Measurements from ENCODE around the gene OR51E1.

OR51E1 gene

GRCh38 chr11:4662876-4663275 is 19.1 kb downstream of the OR51E1 start:
- Histone ChIP-seq H3K4me1 (no peaks in the 10 kb centered on the region), H3K27me3 (no peaks in the 10 kb centered on the region), H3K9me3 (no peaks in the 10 kb centered on the region), H3K4me3 (ENCODE audit: low read depth, low read length) (no peak overlapping the region), H3K36me3 (no peaks in the 10 kb centered on the region)
- no peak for TF ChIP-seq CTCF (IDR thresholded peaks at IDR 0.05; ENCODE audit: low read depth, low read length)
- no peak for DNase-seq

GRCh38 chr11:4664183-4664582 is 20.4 kb downstream of the OR51E1 start:
- no peaks in the 10 kb centered on the region for H3K4me1 ChIP-seq
- TF ChIP-seq CTCF (IDR thresholded peaks at IDR 0.05; ENCODE audit: low read depth, low read length), result no peak
- H3K9me3 ChIP-seq, result no peaks in the 10 kb centered on the region
- no peaks in the 10 kb centered on the region for H3K36me3 ChIP-seq
- H3K27me3 ChIP-seq, result no peaks in the 10 kb centered on the region
- no peak overlapping the region for H3K4me3 ChIP-seq (ENCODE audit: low read depth, low read length)
- DNase-seq, result no peak

- Histone ChIP-seq H3K36me3 (no peaks in the 10 kb centered on the region), H3K4me3 (ENCODE audit: low read depth, low read length) (no peak overlapping the region), H3K9me3 (no peaks in the 10 kb centered on the region), H3K27me3 (no peaks in the 10 kb centered on the region), H3K4me1 (no peaks in the 10 kb centered on the region)
- no peak for TF ChIP-seq CTCF (IDR thresholded peaks at IDR 0.05; ENCODE audit: low read depth, low read length)
- no peak for DNase-seq
Observed at GRCh38 chr11:4664786-4665185, 21.0 kb downstream of the OR51E1 start.

- Histone ChIP-seq H3K27me3 (no peaks in the 10 kb centered on the region), H3K4me1 (no peaks in the 10 kb centered on the region), H3K9me3 (no peaks in the 10 kb centered on the region), H3K4me3 (ENCODE audit: low read depth, low read length) (no peak overlapping the region), H3K36me3 (no peaks in the 10 kb centered on the region)
- DNase-seq, result no peak
- no peak for TF ChIP-seq CTCF (IDR thresholded peaks at IDR 0.05; ENCODE audit: low read depth, low read length)
Observed at GRCh38 chr11:4665424-4665823, 21.6 kb downstream of the OR51E1 start.

GRCh38 chr11:4671741-4672140 is 28.0 kb downstream of the OR51E1 start:
- H3K4me3 ChIP-seq (ENCODE audit: low read depth, low read length), result no peak overlapping the region
- no peaks in the 10 kb centered on the region for H3K27me3 ChIP-seq
- DNase-seq, result no peak
- no peak for TF ChIP-seq CTCF (IDR thresholded peaks at IDR 0.05; ENCODE audit: low read depth, low read length)
- H3K4me1 ChIP-seq, result no peaks in the 10 kb centered on the region
- no peaks in the 10 kb centered on the region for H3K9me3 ChIP-seq
- no peaks in the 10 kb centered on the region for H3K36me3 ChIP-seq

- no peak for TF ChIP-seq CTCF (IDR thresholded peaks at IDR 0.05; ENCODE audit: low read depth, low read length)
- H3K4me3 ChIP-seq (ENCODE audit: low read depth, low read length), result no peak overlapping the region
- H3K4me1 ChIP-seq, result no peaks in the 10 kb centered on the region
- H3K27me3 ChIP-seq, result no peaks in the 10 kb centered on the region
- no peaks in the 10 kb centered on the region for H3K9me3 ChIP-seq
- no peak for DNase-seq
- no peaks in the 10 kb centered on the region for H3K36me3 ChIP-seq
Observed at GRCh38 chr11:4672470-4672869, 28.7 kb downstream of the OR51E1 start.

All from BE2C (cell line).